Measurements from ENCODE around the gene RPS5. TPM values are rescaled to one million over a fixed set of nuclear protein-coding genes. Genes with fewer than 3 reads are reported as not detected.

Gene RPS5
- total RNA-seq (2021), result 1,400 and 1,442 TPM in 2 replicates
- long read RNA-seq, transcript RPS5-201 (6 exons, 740 nt), result major isoform, 745 of 769 reads
- long read RNA-seq, transcript RPS5-202 (5 exons, 1,520 nt), result minor isoform, 7 of 769 reads
- long read RNA-seq, partial matches to known transcripts, result 2 of 769 reads
- long read RNA-seq, other reads (novel, unspliced or antisense), result 11 of 769 reads

DNA sequence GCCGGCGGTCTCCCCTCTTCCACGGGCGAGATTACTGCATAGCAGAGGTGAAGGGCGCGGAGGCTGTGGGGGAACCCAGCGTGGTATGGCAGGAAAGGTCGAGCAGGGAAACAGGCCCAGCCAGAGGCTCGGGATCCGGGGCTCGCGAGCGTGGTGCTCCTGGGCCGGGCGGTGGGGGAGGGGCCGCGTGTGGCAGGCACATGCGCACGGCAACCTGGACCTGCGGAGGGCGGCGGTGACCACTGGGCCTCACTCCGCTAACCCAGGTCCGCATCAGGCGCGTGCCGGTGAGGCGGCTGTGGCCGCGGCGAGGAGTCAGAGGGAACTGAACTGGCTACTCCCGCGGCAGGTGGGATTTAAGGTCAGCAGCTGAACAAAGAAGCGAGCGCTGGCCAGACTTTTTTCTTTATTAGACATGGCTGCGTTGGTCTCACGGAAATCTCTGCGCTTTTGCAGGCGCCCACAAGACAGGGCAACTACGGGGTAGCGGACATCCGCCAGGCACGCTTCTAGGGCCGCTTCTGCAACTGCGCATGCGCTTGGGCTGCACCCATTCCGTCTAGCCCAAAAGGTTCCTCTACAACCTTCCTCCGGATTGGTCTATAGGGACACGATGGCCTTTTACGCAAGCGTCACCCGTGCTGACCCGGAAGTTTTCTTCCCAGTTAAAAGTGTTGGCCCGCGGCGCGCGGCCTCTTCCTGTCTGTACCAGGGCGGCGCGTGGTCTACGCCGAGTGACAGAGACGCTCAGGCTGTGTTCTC is at the start of gene RPS5:
TSS of gene RPS5 (plus strand) at position 694 of the 762 bp plus-strand sequence. CDS start 869 bp downstream, outside the sequence.
- H3K4me3 Mint-ChIP-seq, result peak within 1 kb of the TSS; percentile 95 to 99
- peaks cover 4% of the 10 kb centered on the region; the same call in 1 of the 2 replicates for H3K4me1 ChIP-seq (ENCODE audit: insufficient read depth, low read length)
- H3K9me3 Mint-ChIP-seq, result no peaks in the 10 kb centered on the region
- H3K4me1 Mint-ChIP-seq, result peaks cover 22 to 33% of the 10 kb centered on the region in 2 experiments
- no peak within 1 kb of the TSS for H2BK20ac ChIP-seq (ENCODE audit: low read depth, low read length, poor library complexity, severe bottlenecking)
- no peak within 1 kb of the TSS for H2BK12ac ChIP-seq (ENCODE audit: insufficient read length, low read depth, low read length)
- H4K8ac ChIP-seq (replicated peaks; ENCODE audit: insufficient read length, low read depth, low read length), result no peak within 1 kb of the TSS
- no peaks in the 10 kb centered on the region for H3K9me3 ChIP-seq (ENCODE audit: control insufficient read depth, low read depth, low read length)
- H3K9ac ChIP-seq (ENCODE audit: extremely low read depth, insufficient read length, low read length), result peak within 1 kb of the TSS; percentile 85
- H3K27me3 Mint-ChIP-seq (ENCODE audit: low read depth), result no peaks in the 10 kb centered on the region
- H3K27ac Mint-ChIP-seq, result peak within 1 kb of the TSS; percentile 95 to 99 (median 98)
- peaks cover 33 to 40% (median 36%) of the 10 kb centered on the region in 3 experiments for H3K36me3 Mint-ChIP-seq (ENCODE audit: insufficient read depth in 1 of 3, low read depth in 3 of 3)
- H2BK120ac ChIP-seq (ENCODE audit: low read depth, low read length, poor library complexity, severe bottlenecking), result no peak within 1 kb of the TSS
- H3K4ac ChIP-seq (ENCODE audit: low read depth, low read length), result peak within 1 kb of the TSS; percentile 1; the same call in 1 of the 2 replicates
- peaks cover 7% of the 10 kb centered on the region for H3K23me2 ChIP-seq (ENCODE audit: insufficient read length, low read depth, low read length, poor library complexity, severe bottlenecking)
- peaks cover 10% of the 10 kb centered on the region; the same call in 1 of the 2 replicates for H3K79me2 ChIP-seq (ENCODE audit: insufficient read depth, low read length)
- no peak within 1 kb of the TSS for H4K5ac ChIP-seq (ENCODE audit: insufficient read length, low read depth, low read length)
- peak within 1 kb of the TSS; percentile 42 for H3K27ac ChIP-seq (ENCODE audit: insufficient read length, low read depth, low read length)
- H4K20me1 ChIP-seq (ENCODE audit: control insufficient read depth, insufficient read depth, insufficient read length), result no peaks in the 10 kb centered on the region
- no peak within 1 kb of the TSS for H2AFZ ChIP-seq (ENCODE audit: low read length)
- no peak within 1 kb of the TSS for H4K91ac ChIP-seq (ENCODE audit: insufficient read length, low read depth, low read length)
- no peaks in the 10 kb centered on the region for H3K79me1 ChIP-seq (ENCODE audit: insufficient read depth, low read depth, low read length, poor library complexity, severe bottlenecking)
- no peak within 1 kb of the TSS for H2BK5ac ChIP-seq (ENCODE audit: insufficient read length, low read length)
- H3K18ac ChIP-seq (ENCODE audit: insufficient read length, low read depth, low read length), result peak within 1 kb of the TSS; percentile 92
- H3K4me2 ChIP-seq (ENCODE audit: insufficient read depth, insufficient read length, low read length), result peak within 1 kb of the TSS; percentile 94
- H3K56ac ChIP-seq (ENCODE audit: insufficient read length, low read depth, low read length), result no peak within 1 kb of the TSS
- H3K23ac ChIP-seq (ENCODE audit: insufficient read length, low read depth, low read length), result no peak within 1 kb of the TSS
- no peak within 1 kb of the TSS for H2AK5ac ChIP-seq (ENCODE audit: insufficient read length, low read length)
- H3K27me3 ChIP-seq (ENCODE audit: insufficient read depth, low read length), result no peaks in the 10 kb centered on the region
- TF ChIP-seq, protein P1, sequence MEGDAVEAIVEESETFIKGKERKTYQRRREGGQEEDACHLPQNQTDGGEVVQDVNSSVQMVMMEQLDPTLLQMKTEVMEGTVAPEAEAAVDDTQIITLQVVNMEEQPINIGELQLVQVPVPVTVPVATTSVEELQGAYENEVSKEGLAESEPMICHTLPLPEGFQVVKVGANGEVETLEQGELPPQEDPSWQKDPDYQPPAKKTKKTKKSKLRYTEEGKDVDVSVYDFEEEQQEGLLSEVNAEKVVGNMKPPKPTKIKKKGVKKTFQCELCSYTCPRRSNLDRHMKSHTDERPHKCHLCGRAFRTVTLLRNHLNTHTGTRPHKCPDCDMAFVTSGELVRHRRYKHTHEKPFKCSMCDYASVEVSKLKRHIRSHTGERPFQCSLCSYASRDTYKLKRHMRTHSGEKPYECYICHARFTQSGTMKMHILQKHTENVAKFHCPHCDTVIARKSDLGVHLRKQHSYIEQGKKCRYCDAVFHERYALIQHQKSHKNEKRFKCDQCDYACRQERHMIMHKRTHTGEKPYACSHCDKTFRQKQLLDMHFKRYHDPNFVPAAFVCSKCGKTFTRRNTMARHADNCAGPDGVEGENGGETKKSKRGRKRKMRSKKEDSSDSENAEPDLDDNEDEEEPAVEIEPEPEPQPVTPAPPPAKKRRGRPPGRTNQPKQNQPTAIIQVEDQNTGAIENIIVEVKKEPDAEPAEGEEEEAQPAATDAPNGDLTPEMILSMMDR (conservative IDR thresholded peaks at IDR 0.05), result no peak
- peak; percentile 98 for DNase-seq
- WGBS (ENCODE audit: extremely low coverage, insufficient read length, low lambda C conversion rate), result no CpG with 5 or more reads among the region's 64 CpGs
- peak within 1 kb of the TSS; percentile 93 for H3K14ac ChIP-seq (ENCODE audit: insufficient read depth, low read length)
- H2BK15ac ChIP-seq (ENCODE audit: low read depth, low read length), result no peak within 1 kb of the TSS
- H3T11ph ChIP-seq (ENCODE audit: low read length), result no peak within 1 kb of the TSS

Measured in H9 (cell line).